Gastrocnemius medialis (tissue), 4 donors: ENCODE data around the gene NKTR.

Source experiments
- POLR2A ChIP-seq, 2 donors: fragments of 450-650 bp; IDR thresholded peaks; one replicate each; pipeline ENCODE4 v1.6.1; 2017; ENCODE audit warnings: antibody characterized with exemption in 2 of 2, mild to moderate bottlenecking in 2 of 2, moderate library complexity in 2 of 2
- TF ChIP-seq, protein P1 (sequence below), 5 experiments: fragments of 450-650 bp in 3 of 5; fragments of 200-600 bp in 2 of 5; sonication (generic) in 2 of 5; IDR thresholded peaks in 4 of 5; conservative IDR thresholded peaks in 1 of 5; 1 replicate in 4 of 5; 2 replicates in 1 of 5; pipeline ENCODE4 v1.5.1; 2016 to 2019; ENCODE audit warnings: antibody characterized with exemption in 5 of 5, mild to moderate bottlenecking in 3 of 5, moderate library complexity in 3 of 5

DNA sequence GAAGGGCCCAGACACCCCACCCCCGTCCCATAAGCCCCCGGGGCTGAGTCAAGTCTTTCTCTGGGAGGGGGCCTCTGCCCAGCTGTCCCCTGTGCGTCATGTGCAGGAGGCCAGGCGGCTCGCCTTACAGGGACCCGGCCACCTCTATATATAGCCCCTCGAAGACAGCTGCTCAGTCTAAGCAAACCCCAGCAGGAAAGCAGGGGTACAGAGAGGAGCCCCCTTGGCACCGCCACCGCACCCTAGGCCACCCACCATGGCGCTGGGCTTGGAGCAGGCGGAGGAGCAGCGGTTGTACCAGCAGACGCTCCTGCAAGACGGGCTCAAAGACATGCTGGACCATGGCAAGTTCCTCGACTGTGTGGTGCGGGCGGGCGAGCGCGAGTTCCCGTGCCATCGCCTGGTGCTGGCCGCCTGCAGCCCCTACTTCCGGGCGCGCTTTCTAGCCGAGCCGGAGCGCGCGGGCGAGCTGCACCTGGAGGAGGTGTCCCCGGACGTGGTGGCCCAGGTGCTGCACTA, 84.9 kb downstream of the NKTR start, which contains the start of gene KLHL40:
- TF ChIP-seq, protein P1, sequence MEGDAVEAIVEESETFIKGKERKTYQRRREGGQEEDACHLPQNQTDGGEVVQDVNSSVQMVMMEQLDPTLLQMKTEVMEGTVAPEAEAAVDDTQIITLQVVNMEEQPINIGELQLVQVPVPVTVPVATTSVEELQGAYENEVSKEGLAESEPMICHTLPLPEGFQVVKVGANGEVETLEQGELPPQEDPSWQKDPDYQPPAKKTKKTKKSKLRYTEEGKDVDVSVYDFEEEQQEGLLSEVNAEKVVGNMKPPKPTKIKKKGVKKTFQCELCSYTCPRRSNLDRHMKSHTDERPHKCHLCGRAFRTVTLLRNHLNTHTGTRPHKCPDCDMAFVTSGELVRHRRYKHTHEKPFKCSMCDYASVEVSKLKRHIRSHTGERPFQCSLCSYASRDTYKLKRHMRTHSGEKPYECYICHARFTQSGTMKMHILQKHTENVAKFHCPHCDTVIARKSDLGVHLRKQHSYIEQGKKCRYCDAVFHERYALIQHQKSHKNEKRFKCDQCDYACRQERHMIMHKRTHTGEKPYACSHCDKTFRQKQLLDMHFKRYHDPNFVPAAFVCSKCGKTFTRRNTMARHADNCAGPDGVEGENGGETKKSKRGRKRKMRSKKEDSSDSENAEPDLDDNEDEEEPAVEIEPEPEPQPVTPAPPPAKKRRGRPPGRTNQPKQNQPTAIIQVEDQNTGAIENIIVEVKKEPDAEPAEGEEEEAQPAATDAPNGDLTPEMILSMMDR (IDR thresholded peaks at IDR 0.05 in 4 of 5, conservative IDR thresholded peaks at IDR 0.05 in 1 of 5) = peak in 1 of 5 experiments; percentile 8
- peak; percentile 97 to 98 for TF ChIP-seq POLR2A (IDR thresholded peaks at IDR 0.05)
